Keratinocyte (primary cell): Measurements from ENCODE around the gene UBE2J2. TPM values are rescaled to one million over a fixed set of nuclear protein-coding genes. Genes with fewer than 3 reads are reported as not detected.

Source experiments
- DNase-seq: peaks from one replicate; pipeline ENCODE4 v3.0.0-alpha.2; 2011; ENCODE audit warnings: low read depth, missing footprints, low spot score
- FAIRE-seq: peaks from 2 replicates; lab custom pipeline; 2011; peaks lifted over from hg19 to GRCh38; lab: Jason Lieb, UNC
- H2AFZ ChIP-seq: 2 replicates; pipeline ENCODE4 v1.6.0; 2012; ENCODE audit warnings: low read length, control low read depth, inconsistent platforms; ENCODE audit not compliant: control insufficient read depth
- H3K27ac ChIP-seq: 2 replicates; pipeline ENCODE4 v1.5.1; 2011; ENCODE audit warnings: low read length; ENCODE audit not compliant: control insufficient read depth, insufficient read depth
- H3K27me3 ChIP-seq: 3 replicates; pipeline ENCODE4 v1.6.0; 2011; ENCODE audit warnings: low read length; ENCODE audit not compliant: control insufficient read depth, insufficient read depth; ENCODE audit errors: extremely low read depth
- H3K36me3 ChIP-seq, 2 experiments: 2 replicates in 1 of 2; 3 replicates in 1 of 2; pipeline ENCODE4 v1.5.1; 2011; ENCODE audit warnings: low read length in 2 of 2, mild to moderate bottlenecking in 1 of 2; ENCODE audit not compliant: control insufficient read depth in 2 of 2, insufficient read depth in 2 of 2; ENCODE audit errors: extremely low read depth in 1 of 2
- H3K4me1 ChIP-seq: 3 replicates; pipeline ENCODE4 v1.5.1; 2011; ENCODE audit warnings: low read length; ENCODE audit not compliant: control insufficient read depth, insufficient read depth; ENCODE audit errors: extremely low read depth
- H3K4me2 ChIP-seq: 3 replicates; pipeline ENCODE4 v1.6.0; 2011; ENCODE audit warnings: low read depth, low read length; ENCODE audit not compliant: control insufficient read depth, insufficient read depth; ENCODE audit errors: extremely low read depth
- H3K4me3 ChIP-seq, 3 experiments: fragments of 200-600 bp in 1 of 3; sonication (generic) in 1 of 3; 2 replicates in 2 of 3; 3 replicates in 1 of 3; pipeline ENCODE4 v1.5.1; 2011 to 2016; ENCODE audit warnings: low read length in 3 of 3, mild to moderate bottlenecking in 3 of 3, control low read depth in 2 of 3, inconsistent platforms in 1 of 3, low read depth in 1 of 3, mixed read lengths in 1 of 3, mixed run types in 1 of 3, moderate library complexity in 1 of 3; ENCODE audit not compliant: control insufficient read depth in 2 of 3, insufficient read depth in 2 of 3; ENCODE audit errors: extremely low read depth in 1 of 3
- H3K79me2 ChIP-seq: 2 replicates; pipeline ENCODE4 v1.6.0; 2012; ENCODE audit warnings: low read length; ENCODE audit not compliant: control insufficient read depth, insufficient read depth
- H3K9ac ChIP-seq: 3 replicates; pipeline ENCODE4 v1.6.0; 2011; ENCODE audit warnings: low read length; ENCODE audit not compliant: control insufficient read depth, insufficient read depth; ENCODE audit errors: extremely low read depth
- H3K9me1 ChIP-seq: 3 replicates; pipeline ENCODE4 v1.6.0; 2011; ENCODE audit warnings: low read length; ENCODE audit not compliant: control insufficient read depth, insufficient read depth; ENCODE audit errors: extremely low read depth
- H3K9me3 ChIP-seq: 2 replicates; pipeline ENCODE4 v1.5.1; 2012; ENCODE audit warnings: low read depth, low read length; ENCODE audit not compliant: control insufficient read depth
- H4K20me1 ChIP-seq: 3 replicates; pipeline ENCODE4 v1.6.0; 2011; ENCODE audit warnings: low read length; ENCODE audit not compliant: control insufficient read depth, insufficient read depth; ENCODE audit errors: extremely low read depth
- EZH2 ChIP-seq: IDR thresholded peaks from one replicate; pipeline ENCODE4 v1.6.1; 2012; ENCODE audit warnings: inconsistent platforms, mild to moderate bottlenecking, low read length, moderate library complexity
- dilution Hi-C: fragments of 300-500 bp; cut with MboI; formaldehyde crosslinking; loops from one replicate; pipeline ENCODE4 v1.7.0; 2020; ENCODE audit warnings: low sequenced_read_pairs; ENCODE audit not compliant: extremely low pct_ligation_motif_present
- polyA plus RNA-seq, 5 experiments: library from polyadenylated mRNA; depleted of rRNA in 3 of 5; stranded (reverse) in 3 of 5; stranded (forward) in 1 of 5; unstranded in 1 of 5; fragments of >200 nt; gene quantifications; 1 replicate in 1 of 5; 2 replicates in 3 of 5; 3 replicates in 1 of 5; pipeline versions ENCODE4 v1.2.1 to v1.2.3, GENCODE V29; 2011 to 2012; ENCODE audit warnings: missing spikeins in 2 of 5, low read depth in 1 of 5, low replicate concordance in 1 of 5
- TF ChIP-seq, protein P1 (sequence below), 3 experiments: IDR thresholded peaks in 1 of 3; conservative IDR thresholded peaks in 1 of 3; optimal IDR thresholded peaks in 1 of 3; 2 replicates in 2 of 3; 3 replicates in 1 of 3; pipeline versions ENCODE3 to v1.5.1; 2011; ENCODE audit warnings: low read length in 3 of 3, mild to moderate bottlenecking in 3 of 3, moderate library complexity in 2 of 3, control low read depth in 1 of 3, inconsistent platforms in 1 of 3; ENCODE audit not compliant: insufficient read depth in 2 of 3; ENCODE audit errors: extremely low read depth in 1 of 3

The UBE2J2 gene
- polyA plus RNA-seq, 1 donor (not counting 4 experiments of a cell fraction or from before 2014, with no cell fraction given) = 27.0 TPM

GRCh38 chr1:1247341-1247913 lies 26.2 kb downstream of the UBE2J2 start:
- FAIRE-seq (no peak), DNase-seq (no peak)
- H3K4me1 ChIP-seq = peaks cover 8% of the 10 kb centered on the region
- no peaks in the 10 kb centered on the region for H3K9me1 ChIP-seq
- no peaks in the 10 kb centered on the region for H3K36me3 ChIP-seq
- H3K9me3 ChIP-seq = no peaks in the 10 kb centered on the region
- H4K20me1 ChIP-seq = no peaks in the 10 kb centered on the region
- H3K27me3 ChIP-seq = peaks cover 14% of the 10 kb centered on the region
- no peak overlapping the region for H3K27ac ChIP-seq
- no peak overlapping the region for H2AFZ ChIP-seq
- no peaks in the 10 kb centered on the region for H3K79me2 ChIP-seq
- dilution Hi-C loops = no loop called here
- H3K4me3 ChIP-seq = no peak overlapping the region
- no peak overlapping the region for H3K9ac ChIP-seq
- TF ChIP-seq EZH2 = no peak
- TF ChIP-seq, protein P1, sequence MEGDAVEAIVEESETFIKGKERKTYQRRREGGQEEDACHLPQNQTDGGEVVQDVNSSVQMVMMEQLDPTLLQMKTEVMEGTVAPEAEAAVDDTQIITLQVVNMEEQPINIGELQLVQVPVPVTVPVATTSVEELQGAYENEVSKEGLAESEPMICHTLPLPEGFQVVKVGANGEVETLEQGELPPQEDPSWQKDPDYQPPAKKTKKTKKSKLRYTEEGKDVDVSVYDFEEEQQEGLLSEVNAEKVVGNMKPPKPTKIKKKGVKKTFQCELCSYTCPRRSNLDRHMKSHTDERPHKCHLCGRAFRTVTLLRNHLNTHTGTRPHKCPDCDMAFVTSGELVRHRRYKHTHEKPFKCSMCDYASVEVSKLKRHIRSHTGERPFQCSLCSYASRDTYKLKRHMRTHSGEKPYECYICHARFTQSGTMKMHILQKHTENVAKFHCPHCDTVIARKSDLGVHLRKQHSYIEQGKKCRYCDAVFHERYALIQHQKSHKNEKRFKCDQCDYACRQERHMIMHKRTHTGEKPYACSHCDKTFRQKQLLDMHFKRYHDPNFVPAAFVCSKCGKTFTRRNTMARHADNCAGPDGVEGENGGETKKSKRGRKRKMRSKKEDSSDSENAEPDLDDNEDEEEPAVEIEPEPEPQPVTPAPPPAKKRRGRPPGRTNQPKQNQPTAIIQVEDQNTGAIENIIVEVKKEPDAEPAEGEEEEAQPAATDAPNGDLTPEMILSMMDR (optimal IDR thresholded peaks at IDR 0.05 in 1 of 3, IDR thresholded peaks at IDR 0.05 in 1 of 3, conservative IDR thresholded peaks at IDR 0.05 in 1 of 3; ENCODE audit: extremely low read depth in 1 of 3, insufficient read depth in 2 of 3, low read length in 3 of 3) = no peak
- no peak overlapping the region for H3K4me2 ChIP-seq

- Histone ChIP-seq H3K4me1 (peaks cover 8% of the 10 kb centered on the region), H3K9ac (no peak within 1 kb of the TSS), H3K9me1 (no peaks in the 10 kb centered on the region), H2AFZ (no peak within 1 kb of the TSS), H3K36me3 (no peaks in the 10 kb centered on the region), H3K4me3 (no peak within 1 kb of the TSS), H4K20me1 (no peaks in the 10 kb centered on the region), H3K27me3 (peaks cover 14% of the 10 kb centered on the region), H3K79me2 (no peaks in the 10 kb centered on the region), H3K9me3 (no peaks in the 10 kb centered on the region), H3K27ac (no peak within 1 kb of the TSS), H3K4me2 (peak within 1 kb of the TSS; percentile 16)
- FAIRE-seq (no peak), DNase-seq (no peak)
- no peak for TF ChIP-seq EZH2
- TF ChIP-seq, protein P1 (optimal IDR thresholded peaks at IDR 0.05 in 1 of 3, IDR thresholded peaks at IDR 0.05 in 1 of 3, conservative IDR thresholded peaks at IDR 0.05 in 1 of 3; ENCODE audit: extremely low read depth in 1 of 3, insufficient read depth in 2 of 3, low read length in 3 of 3) = no peak
- dilution Hi-C loops = no loop called here
Observed at GRCh38 chr1:1246577-1247340, 26.9 kb downstream of the UBE2J2 start, which contains the start of gene C1QTNF12. Gene C1QTNF12 (minus strand): TSS chr1:1246722. CDS start chr1:1246690, 32 bp downstream.
